HG03342 (cell line): ENCODE data around the gene CCN6.

ENCODE experiments used
- ATAC-seq: cut with Tn5 transposase; IDR thresholded peaks from one replicate; pipeline ENCODE4 v1.9.1; 2021; ENCODE audit warnings: mild to moderate bottlenecking, moderate library complexity; ENCODE audit not compliant: unreplicated experiment

CCN6 gene

DNA sequence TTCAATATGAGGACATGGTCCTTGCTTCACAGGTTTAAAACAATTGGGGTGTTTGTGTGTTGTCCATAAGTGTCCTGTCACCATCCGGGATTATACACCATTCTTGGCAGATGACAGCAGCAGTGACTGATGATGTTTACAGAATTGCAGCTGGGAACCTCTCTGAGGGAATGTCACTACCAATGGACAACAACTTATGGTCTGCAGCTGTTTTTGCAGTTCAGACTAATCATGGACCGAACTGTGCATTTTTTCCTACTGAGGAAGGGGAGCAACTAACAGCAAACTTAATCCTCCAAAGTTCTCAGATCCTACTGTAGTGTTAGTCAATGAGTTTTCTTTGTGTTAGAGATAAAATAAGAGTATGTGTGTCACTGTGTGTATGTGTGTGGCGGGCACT, 59.5 kb downstream of the CCN6 start:
- no peak for ATAC-seq

DNA sequence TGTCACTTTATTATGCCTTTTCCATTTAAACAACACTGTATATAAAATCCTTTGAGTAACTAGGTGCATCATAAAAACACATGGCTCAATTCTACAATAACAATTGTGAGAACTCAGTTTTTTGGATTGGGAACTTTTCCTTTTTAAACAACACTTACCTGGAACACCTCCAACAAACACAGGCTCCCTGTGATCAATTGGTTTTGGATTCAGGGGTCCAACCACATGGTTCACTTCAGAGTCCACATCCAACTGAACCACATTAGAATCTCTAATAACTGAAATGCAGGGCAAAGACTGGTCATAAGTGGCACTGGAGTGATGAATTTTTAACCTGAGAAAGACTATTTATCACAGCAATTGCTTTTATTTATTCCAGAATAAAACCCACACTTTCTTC, 60.0 kb downstream of the CCN6 start:
- ATAC-seq: no peak

DNA sequence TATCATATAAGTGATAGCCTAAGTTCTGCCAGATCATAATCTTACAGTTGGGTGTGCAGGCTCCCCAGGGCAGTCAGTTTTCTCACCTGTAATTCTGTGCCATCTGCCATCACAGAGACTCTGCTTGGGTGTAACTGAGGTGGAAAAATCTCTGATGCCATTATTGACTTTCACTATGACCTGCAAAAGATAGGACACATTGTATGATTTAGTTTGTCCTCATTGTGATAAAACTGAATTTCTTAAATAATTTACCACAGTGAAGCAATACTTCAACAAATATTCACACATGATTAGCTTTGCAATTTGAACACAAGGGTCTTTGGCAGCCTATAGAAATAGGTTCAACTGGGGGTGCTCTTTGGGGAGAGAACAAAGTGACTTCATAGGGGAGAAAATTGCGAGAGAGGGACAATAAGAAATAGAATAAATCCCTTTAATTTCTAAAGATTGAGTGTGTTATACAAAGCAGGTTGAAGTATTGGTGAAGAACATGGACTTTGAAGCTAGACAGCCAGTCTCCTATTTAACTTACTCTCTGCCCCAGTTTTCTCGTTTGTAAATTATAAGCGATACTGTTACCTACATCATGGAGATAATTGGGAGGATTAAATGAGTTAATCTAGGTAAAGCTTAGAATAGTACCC, 60.8 kb downstream of the CCN6 start:
- no peak for ATAC-seq

DNA sequence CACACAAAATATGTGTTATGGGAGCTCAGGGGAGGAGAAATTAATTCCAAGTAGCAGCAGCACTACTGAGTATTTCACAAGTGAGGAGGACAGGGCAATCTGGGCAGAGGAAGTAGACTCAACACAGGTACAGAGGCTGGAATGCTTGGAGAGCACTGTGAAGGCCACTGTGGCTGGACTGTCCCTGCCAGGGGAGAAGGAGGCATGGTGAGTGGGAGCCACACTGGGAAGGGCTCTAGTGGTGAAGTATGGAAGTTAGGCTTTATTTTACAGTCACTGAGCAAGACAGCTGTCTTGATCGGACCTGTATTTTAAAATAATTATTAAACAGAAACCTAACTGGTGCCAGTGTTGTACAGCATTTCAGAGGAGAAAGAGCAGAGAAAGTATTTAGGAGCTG, 62.3 kb downstream of the CCN6 start:
- no peak for ATAC-seq

DNA sequence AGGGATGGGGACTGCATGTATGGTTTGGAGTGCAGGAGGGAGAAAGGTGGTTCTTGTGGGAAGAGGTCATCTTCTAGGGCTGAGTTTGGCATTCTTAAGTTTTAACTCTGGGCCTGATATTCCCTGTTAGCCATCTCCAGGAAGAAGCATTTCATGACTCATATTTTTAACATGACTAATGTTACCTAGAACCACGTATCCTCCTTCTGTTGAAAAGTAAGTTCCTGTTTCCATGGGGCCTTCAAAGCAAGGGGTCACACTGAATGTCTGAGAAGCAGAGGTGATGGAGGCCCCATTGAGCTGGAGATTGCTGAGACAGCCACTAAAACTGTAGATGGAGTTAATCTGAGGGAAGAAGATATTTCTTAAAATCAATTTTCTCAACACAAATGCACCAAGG, 63.6 kb downstream of the CCN6 start:
- no peak for ATAC-seq

DNA sequence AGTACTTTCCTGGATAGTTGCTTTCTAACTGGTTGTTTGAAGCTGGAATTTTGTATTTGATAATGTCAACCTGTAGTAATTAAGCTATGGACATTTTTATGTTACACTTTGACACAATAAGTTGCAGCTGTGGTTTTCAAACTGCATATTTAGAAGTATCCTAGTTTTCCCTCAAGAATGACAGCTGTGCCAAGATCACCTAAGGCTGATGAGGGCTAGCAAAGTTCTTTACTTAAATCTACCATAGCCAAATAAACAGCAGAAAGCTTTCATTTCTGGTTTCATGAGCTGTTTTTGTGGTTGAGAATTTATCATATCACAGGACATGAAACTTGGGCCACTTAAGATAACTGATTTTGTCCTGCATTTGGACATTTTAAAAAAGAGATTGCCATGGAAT, 64.1 kb downstream of the CCN6 start:
- ATAC-seq: no peak
